MM.1S (cell line): ENCODE results near the gene HCRTR2.

Source experiments
- DNase-seq: peaks from one replicate; pipeline ENCODE4 v3.0.0-alpha.2; 2015
- H2AFZ ChIP-seq: fragments of 300-600 bp; sonication (generic); 2 replicates; pipeline ENCODE4 v1.6.0; 2016; ENCODE audit warnings: antibody characterized with exemption, low read length
- H3F3A ChIP-seq: fragments of 300-600 bp; sonication (generic); 2 replicates; pipeline ENCODE4 v1.6.1; 2016; ENCODE audit warnings: mild to moderate bottlenecking, antibody characterized with exemption, low read length, moderate library complexity, mixed read lengths; ENCODE audit not compliant: insufficient read depth
- H3K27ac ChIP-seq: fragments of 300-600 bp; sonication (generic); 2 replicates; pipeline ENCODE4 v1.5.1; 2016; ENCODE audit warnings: mild to moderate bottlenecking, low read length
- H3K27me3 ChIP-seq: fragments of 300-600 bp; sonication (generic); replicated peaks from 2 replicates; pipeline ENCODE4 v1.6.0; 2016; ENCODE audit warnings: low read length; ENCODE audit not compliant: insufficient read depth
- H3K36me3 ChIP-seq: fragments of 300-600 bp; sonication (generic); replicated peaks from 2 replicates; pipeline ENCODE4 v1.6.1; 2016; ENCODE audit warnings: mild to moderate bottlenecking, low read length, mixed read lengths; ENCODE audit not compliant: insufficient read depth
- H3K4me1 ChIP-seq: fragments of 300-600 bp; sonication (generic); 2 replicates; pipeline ENCODE4 v1.6.1; 2016; ENCODE audit warnings: low read length, mixed read lengths
- H3K4me2 ChIP-seq: fragments of 300-600 bp; sonication (generic); 2 replicates; pipeline ENCODE4 v1.6.0; 2016; ENCODE audit warnings: low read depth, low read length
- H3K4me3 ChIP-seq: fragments of 300-600 bp; sonication (generic); 2 replicates; pipeline ENCODE4 v1.5.1; 2016; ENCODE audit warnings: low read length, mixed read lengths
- H3K79me2 ChIP-seq: fragments of 300-600 bp; sonication (generic); 2 replicates; pipeline ENCODE4 v1.6.1; 2016; ENCODE audit warnings: mixed run types, low read length, mixed read lengths
- H3K9ac ChIP-seq: fragments of 300-600 bp; sonication (generic); 2 replicates; pipeline ENCODE4 v1.6.1; 2016; ENCODE audit warnings: low read length, mixed read lengths
- H3K9me2 ChIP-seq: fragments of 300-600 bp; sonication (generic); replicated peaks from 2 replicates; pipeline ENCODE4 v1.6.1; 2016; ENCODE audit warnings: mild to moderate bottlenecking, low read length, mixed read lengths; ENCODE audit not compliant: insufficient read depth
- H3K9me3 ChIP-seq: fragments of 300-600 bp; sonication (generic); replicated peaks from 2 replicates; pipeline ENCODE4 v1.6.1; 2016; ENCODE audit warnings: mild to moderate bottlenecking, low read length, mixed read lengths; ENCODE audit not compliant: insufficient read depth
- H4K20me1 ChIP-seq: fragments of 300-600 bp; sonication (generic); 2 replicates; pipeline ENCODE4 v1.6.1; 2016; ENCODE audit warnings: mild to moderate bottlenecking, low read length, moderate library complexity, mixed read lengths; ENCODE audit not compliant: insufficient read depth
- EZH2 ChIP-seq: fragments of 300-600 bp; sonication (generic); optimal IDR thresholded peaks from 2 replicates; pipeline ENCODE3; 2017; ENCODE audit warnings: low read depth, mild to moderate bottlenecking, antibody characterized with exemption, low read length, mixed read lengths
- EZH2phosphoT487 ChIP-seq: fragments of 300-600 bp; sonication (generic); IDR thresholded peaks from 2 replicates; pipeline ENCODE4 v1.6.1; 2018; ENCODE audit warnings: antibody characterized with exemption, low read length
- TF ChIP-seq, protein P1 (sequence below): fragments of 300-600 bp; sonication (generic); IDR thresholded peaks from 2 replicates; pipeline ENCODE4 v1.5.1; 2016; ENCODE audit warnings: antibody characterized with exemption, low read length, mixed read lengths

HCRTR2 gene

GRCh38 chr6:55212156-55212555, 37.8 kb downstream of the HCRTR2 start:
- H3K4me3 ChIP-seq, result no peak overlapping the region
- no peaks in the 10 kb centered on the region for H4K20me1 ChIP-seq
- H3K36me3 ChIP-seq, result no peaks in the 10 kb centered on the region
- H3K27ac ChIP-seq, result no peak overlapping the region
- H3K9me2 ChIP-seq, result no peaks in the 10 kb centered on the region
- no peak overlapping the region for H2AFZ ChIP-seq
- TF ChIP-seq EZH2phosphoT487 (no peak), EZH2 (no peak)
- TF ChIP-seq, protein P1, sequence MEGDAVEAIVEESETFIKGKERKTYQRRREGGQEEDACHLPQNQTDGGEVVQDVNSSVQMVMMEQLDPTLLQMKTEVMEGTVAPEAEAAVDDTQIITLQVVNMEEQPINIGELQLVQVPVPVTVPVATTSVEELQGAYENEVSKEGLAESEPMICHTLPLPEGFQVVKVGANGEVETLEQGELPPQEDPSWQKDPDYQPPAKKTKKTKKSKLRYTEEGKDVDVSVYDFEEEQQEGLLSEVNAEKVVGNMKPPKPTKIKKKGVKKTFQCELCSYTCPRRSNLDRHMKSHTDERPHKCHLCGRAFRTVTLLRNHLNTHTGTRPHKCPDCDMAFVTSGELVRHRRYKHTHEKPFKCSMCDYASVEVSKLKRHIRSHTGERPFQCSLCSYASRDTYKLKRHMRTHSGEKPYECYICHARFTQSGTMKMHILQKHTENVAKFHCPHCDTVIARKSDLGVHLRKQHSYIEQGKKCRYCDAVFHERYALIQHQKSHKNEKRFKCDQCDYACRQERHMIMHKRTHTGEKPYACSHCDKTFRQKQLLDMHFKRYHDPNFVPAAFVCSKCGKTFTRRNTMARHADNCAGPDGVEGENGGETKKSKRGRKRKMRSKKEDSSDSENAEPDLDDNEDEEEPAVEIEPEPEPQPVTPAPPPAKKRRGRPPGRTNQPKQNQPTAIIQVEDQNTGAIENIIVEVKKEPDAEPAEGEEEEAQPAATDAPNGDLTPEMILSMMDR, result no peak
- no peaks in the 10 kb centered on the region for H3K9me3 ChIP-seq
- no peak overlapping the region for H3K9ac ChIP-seq
- H3K4me2 ChIP-seq, result no peak overlapping the region
- H3F3A ChIP-seq, result no peaks in the 10 kb centered on the region
- H3K27me3 ChIP-seq, result no peaks in the 10 kb centered on the region
- H3K79me2 ChIP-seq, result no peaks in the 10 kb centered on the region
- H3K4me1 ChIP-seq, result no peaks in the 10 kb centered on the region
- no peak for DNase-seq

DNA sequence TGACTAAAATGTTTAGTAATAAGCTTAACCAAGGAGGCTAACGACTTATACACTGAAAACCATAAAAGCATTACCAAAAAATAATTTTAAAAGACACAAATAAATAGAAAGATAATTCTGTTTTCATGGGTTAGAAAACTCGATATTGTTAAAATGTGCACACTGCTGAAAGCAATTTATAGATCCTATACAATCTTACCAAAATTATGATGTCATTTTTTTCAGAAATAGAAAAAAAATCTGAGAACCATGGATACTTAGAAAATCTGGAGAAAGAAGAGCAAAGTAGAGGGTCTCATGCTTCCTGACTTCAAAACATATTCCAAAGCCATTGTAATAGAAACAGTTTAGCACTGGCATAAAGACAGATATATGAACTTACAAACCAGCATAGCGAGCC, 46.6 kb downstream of the HCRTR2 start:
- H3K9me3 ChIP-seq, result no peaks in the 10 kb centered on the region
- H3K36me3 ChIP-seq, result no peaks in the 10 kb centered on the region
- no peaks in the 10 kb centered on the region for H4K20me1 ChIP-seq
- H3K79me2 ChIP-seq, result no peaks in the 10 kb centered on the region
- H3K4me2 ChIP-seq, result no peak overlapping the region
- H3K4me1 ChIP-seq, result no peaks in the 10 kb centered on the region
- H3K27ac ChIP-seq, result no peak overlapping the region
- no peak overlapping the region for H3K4me3 ChIP-seq
- no peaks in the 10 kb centered on the region for H3F3A ChIP-seq
- no peak overlapping the region for H3K9ac ChIP-seq
- no peaks in the 10 kb centered on the region for H3K27me3 ChIP-seq
- H3K9me2 ChIP-seq, result no peaks in the 10 kb centered on the region
- no peak for DNase-seq
- TF ChIP-seq EZH2phosphoT487 (no peak), EZH2 (no peak)
- TF ChIP-seq, protein P1, result no peak
- H2AFZ ChIP-seq, result no peak overlapping the region

DNA sequence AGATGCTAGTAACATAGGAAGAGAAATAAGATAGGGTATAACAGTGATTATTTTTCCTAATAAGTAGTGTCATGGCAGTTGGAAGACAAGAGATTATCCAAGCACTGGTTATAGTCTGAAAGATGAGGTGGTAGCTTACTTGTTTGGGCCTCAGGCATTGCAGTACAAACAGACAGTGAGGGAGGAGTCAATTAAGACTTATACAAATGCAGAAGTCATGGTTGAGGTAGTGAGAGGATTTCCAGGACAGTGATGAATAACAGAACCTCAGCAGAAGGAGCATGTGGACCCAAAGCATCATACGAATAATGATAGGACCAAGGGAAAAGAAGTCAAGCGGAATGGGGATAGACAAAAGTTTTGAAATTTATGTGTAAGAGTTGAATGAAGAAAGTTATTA, 53.5 kb downstream of the HCRTR2 start:
- Histone ChIP-seq H3K9ac (no peak overlapping the region), H3K9me3 (no peaks in the 10 kb centered on the region), H2AFZ (no peak overlapping the region), H3K36me3 (no peaks in the 10 kb centered on the region), H3K4me3 (no peak overlapping the region), H3K9me2 (no peaks in the 10 kb centered on the region), H4K20me1 (no peaks in the 10 kb centered on the region), H3K79me2 (no peaks in the 10 kb centered on the region), H3K4me1 (no peaks in the 10 kb centered on the region), H3K27ac (no peak overlapping the region), H3K27me3 (no peaks in the 10 kb centered on the region), H3K4me2 (no peak overlapping the region), H3F3A (no peaks in the 10 kb centered on the region)
- no peak for DNase-seq
- TF ChIP-seq EZH2phosphoT487 (no peak), EZH2 (no peak)
- TF ChIP-seq, protein P1, result no peak
